Measurements from ENCODE around the gene SPNS1. TPM values are rescaled to one million over a fixed set of nuclear protein-coding genes. Genes with fewer than 3 reads are reported as not detected.
"Not testable (repeated sequence)": the region's sequence is repeated elsewhere in the genome, so short reads cannot be mapped to it uniquely, and the experiment has no call there.

SPNS1 gene
- total RNA-seq, 1 donor from 2014 or later: 77.5 TPM

DNA sequence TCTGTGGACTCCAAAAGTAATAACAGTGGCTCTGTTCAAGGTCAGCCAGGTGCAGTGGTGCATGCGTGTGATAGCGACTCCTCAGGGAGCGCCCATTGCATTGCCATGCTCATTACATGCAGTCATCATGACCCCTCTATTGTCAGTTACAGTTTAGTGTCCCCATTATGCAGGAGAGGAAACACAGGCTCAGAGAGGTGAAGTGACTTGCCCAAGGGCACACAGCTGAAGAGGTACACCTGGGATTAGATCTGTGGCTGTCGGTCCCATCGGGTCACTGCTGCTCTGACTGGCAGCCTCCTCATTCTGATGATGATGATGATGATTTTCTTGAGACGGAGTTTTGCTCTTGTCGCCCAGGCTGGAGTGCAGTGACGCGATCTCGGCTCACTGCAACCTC, 17.9 kb downstream of the SPNS1 start:
- ATAC-seq (no peak), DNase-seq (no peak)
- H3K9me3 ChIP-seq: no peaks in the 10 kb centered on the region
- no peak overlapping the region for H3K27ac ChIP-seq
- peaks cover 26% of the 10 kb centered on the region for H3K36me3 ChIP-seq
- H3K4me1 ChIP-seq: no peaks in the 10 kb centered on the region
- intact Hi-C loops (cut with DNase I): no loop called here
- TF ChIP-seq CTCF (IDR thresholded peaks at IDR 0.05): no peak
- no peaks in the 10 kb centered on the region for H3K27me3 ChIP-seq (ENCODE audit: low read depth)
- H3K4me3 ChIP-seq: no peak overlapping the region

GRCh38 chr16:28998837-28999236, 24.3 kb downstream of the SPNS1 start:
- no peak for TF ChIP-seq CTCF (IDR thresholded peaks at IDR 0.05)
- intact Hi-C loops (cut with DNase I): no loop called here
- no peaks in the 10 kb centered on the region for H3K9me3 ChIP-seq
- DNase-seq (no peak), ATAC-seq (no peak)
- no peaks in the 10 kb centered on the region for H3K4me1 ChIP-seq
- H3K36me3 ChIP-seq: no peaks in the 10 kb centered on the region
- no peaks in the 10 kb centered on the region for H3K27me3 ChIP-seq (ENCODE audit: low read depth)
- no peak overlapping the region for H3K4me3 ChIP-seq
- no peak overlapping the region for H3K27ac ChIP-seq

- no peak for DNase-seq
- Histone ChIP-seq H3K9me3 (no peaks in the 10 kb centered on the region), H3K4me3 (no peak overlapping the region), H3K27ac (no peak overlapping the region), H3K36me3 (no peaks in the 10 kb centered on the region), H3K27me3 (ENCODE audit: low read depth) (no peaks in the 10 kb centered on the region), H3K4me1 (no peaks in the 10 kb centered on the region)
- TF ChIP-seq CTCF (IDR thresholded peaks at IDR 0.05): no peak
- no peak for ATAC-seq
- intact Hi-C loops (cut with DNase I): no loop called here
Measured at GRCh38 chr16:28999577-28999976, 25.0 kb downstream of the SPNS1 start.

- H3K27me3 ChIP-seq (ENCODE audit: low read depth): no peaks in the 10 kb centered on the region
- intact Hi-C loops (cut with DNase I): no loop called here
- no peak for DNase-seq
- no peak overlapping the region for H3K4me3 ChIP-seq
- TF ChIP-seq CTCF (IDR thresholded peaks at IDR 0.05): no peak
- no peak overlapping the region for H3K27ac ChIP-seq
- no peaks in the 10 kb centered on the region for H3K36me3 ChIP-seq
- ATAC-seq: no peak
- no peaks in the 10 kb centered on the region for H3K4me1 ChIP-seq
- H3K9me3 ChIP-seq: no peaks in the 10 kb centered on the region
Measured at GRCh38 chr16:29000019-29000418, 25.4 kb downstream of the SPNS1 start.

- H3K4me1 ChIP-seq; H3K4me3 ChIP-seq; H3K27me3 ChIP-seq (ENCODE audit: low read depth); H3K9me3 ChIP-seq; H3K36me3 ChIP-seq; DNase-seq; H3K27ac ChIP-seq; intact Hi-C loops (cut with DNase I); ATAC-seq: not testable (repeated sequence)
Measured at GRCh38 chr16:29004496-29005139, 30.0 kb downstream of the SPNS1 start.

GRCh38 chr16:29007730-29008593, 33.4 kb downstream of the SPNS1 start:
- Histone ChIP-seq H3K9me3 (no peaks in the 10 kb centered on the region), H3K27me3 (ENCODE audit: low read depth) (no peaks in the 10 kb centered on the region), H3K4me3 (no peak overlapping the region), H3K27ac (no peak overlapping the region), H3K36me3 (no peaks in the 10 kb centered on the region), H3K4me1 (peaks cover 8% of the 10 kb centered on the region)
- no peak for DNase-seq
- intact Hi-C loops (cut with DNase I): no loop called here
- peak in 1 of 2 donors; percentile 42 for ATAC-seq
- TF ChIP-seq CTCF (IDR thresholded peaks at IDR 0.05): no peak

Data from lower lobe of right lung (tissue), 2 donors.